ENCODE data around the gene GABRB2.
"Not testable (repeated sequence)": the region's sequence is repeated elsewhere in the genome, so short reads cannot be mapped to it uniquely, and the experiment has no call there.

The GABRB2 gene

GRCh38 chr5:161299053-161299452 is 247.5 kb downstream of the GABRB2 start:
- no peak for DNase-seq (ENCODE audit: low spot score)

- DNase-seq (ENCODE audit: low spot score), result not testable (repeated sequence)
Measured at GRCh38 chr5:161297388-161297787, 249.1 kb downstream of the GABRB2 start.

GRCh38 chr5:161295721-161296250 is 250.7 kb downstream of the GABRB2 start:
- DNase-seq (ENCODE audit: low spot score), result no peak

GRCh38 chr5:161288071-161288470 is 258.5 kb downstream of the GABRB2 start:
- DNase-seq (ENCODE audit: low spot score), result no peak

DNA sequence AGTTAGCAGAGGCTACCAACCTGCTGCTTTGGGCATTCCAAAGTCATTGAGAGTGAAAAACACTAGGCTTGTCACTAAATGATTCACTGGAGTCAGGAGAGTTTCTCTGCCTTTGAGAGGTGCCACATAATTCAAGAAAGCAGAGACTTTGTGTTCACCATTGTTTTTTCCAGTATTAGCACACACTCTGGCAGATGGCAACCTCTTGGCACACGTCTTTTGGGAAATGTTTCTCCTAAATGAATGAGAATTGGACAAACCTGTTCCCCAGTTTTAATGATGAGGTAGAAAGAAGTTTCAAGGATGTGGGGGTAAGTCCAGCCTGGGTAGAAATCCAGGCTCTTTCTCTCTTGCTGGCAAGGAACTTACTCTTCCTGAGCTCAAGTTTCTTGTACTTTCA is 259.1 kb downstream of the GABRB2 start:
- DNase-seq (ENCODE audit: low spot score), result no peak

GRCh38 chr5:161286066-161286655 is 260.4 kb downstream of the GABRB2 start:
- DNase-seq (ENCODE audit: low spot score), result no peak

- no peak for DNase-seq (ENCODE audit: low spot score)
Measured at GRCh38 chr5:161284445-161284844, 262.1 kb downstream of the GABRB2 start.

- DNase-seq (ENCODE audit: low spot score), result no peak
Measured at GRCh38 chr5:161283296-161283695, 263.2 kb downstream of the GABRB2 start.

GRCh38 chr5:161278739-161279660 is 267.5 kb downstream of the GABRB2 start:
- no peak for DNase-seq (ENCODE audit: low spot score)

DNA sequence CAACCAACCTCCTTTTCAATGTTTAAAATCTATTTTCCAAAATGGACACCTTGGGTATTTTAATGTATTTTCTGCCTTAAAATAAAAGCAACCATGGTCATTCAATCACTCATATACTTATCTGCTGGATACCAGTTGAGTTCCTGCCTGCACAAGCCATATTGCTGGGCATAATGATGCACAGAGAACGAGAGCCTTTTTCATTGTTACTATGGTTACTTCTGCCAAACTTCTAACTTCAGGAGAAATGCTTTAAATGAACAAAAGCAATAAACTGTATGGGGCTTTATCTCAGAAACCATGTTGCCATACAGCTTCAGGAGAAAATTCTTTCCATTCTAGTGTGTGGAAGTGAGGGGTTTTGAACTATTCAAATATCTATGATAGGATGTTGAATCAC is 269.5 kb downstream of the GABRB2 start:
- no peak for DNase-seq (ENCODE audit: low spot score)

DNA sequence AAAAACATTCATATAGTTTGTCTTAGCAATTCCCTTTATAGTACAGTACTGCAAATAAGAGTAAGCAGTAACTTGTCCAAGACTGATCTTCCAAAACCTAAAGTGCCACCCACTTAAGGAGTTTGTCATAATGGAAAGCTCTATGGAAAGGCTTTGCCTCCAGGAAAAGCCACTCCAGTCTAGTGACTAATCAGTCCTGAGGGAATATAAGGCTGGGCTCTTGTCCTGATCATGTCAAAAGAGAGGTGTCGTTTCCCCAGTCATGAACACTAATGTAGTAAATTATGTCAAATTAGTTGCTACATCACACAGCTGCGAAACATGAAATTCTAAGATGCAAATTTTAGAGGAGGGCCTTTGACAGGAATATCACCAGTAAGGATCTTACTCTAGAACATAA is 271.6 kb downstream of the GABRB2 start:
- DNase-seq (ENCODE audit: low spot score), result no peak

DNA sequence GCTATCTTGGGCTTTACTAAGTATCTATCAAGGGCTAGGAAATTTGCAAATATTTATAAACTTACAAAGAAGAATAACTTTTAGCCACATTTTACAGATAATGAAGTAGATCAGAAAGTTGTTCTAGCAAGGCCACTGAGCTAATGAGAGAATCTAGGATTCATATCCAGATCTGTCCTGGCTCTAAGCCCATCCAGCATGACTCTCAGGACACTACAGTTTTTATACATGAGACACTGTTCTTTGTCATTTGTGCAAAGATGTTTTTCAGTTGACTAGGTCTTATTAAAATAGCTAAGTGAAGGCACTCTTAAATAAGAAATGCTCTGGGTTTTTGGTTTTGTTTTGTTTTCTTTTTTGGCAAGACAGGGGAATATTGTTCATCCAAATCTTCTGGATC is 273.1 kb downstream of the GABRB2 start:
- DNase-seq (ENCODE audit: low spot score), result no peak

GRCh38 chr5:161271816-161272215 is 274.7 kb downstream of the GABRB2 start:
- no peak for DNase-seq (ENCODE audit: low spot score)

- DNase-seq (ENCODE audit: low spot score), result no peak
Measured at GRCh38 chr5:161269125-161269524, 277.4 kb downstream of the GABRB2 start.

- DNase-seq (ENCODE audit: low spot score), result no peak
Measured at GRCh38 chr5:161266954-161267353, 279.6 kb downstream of the GABRB2 start.

DNA sequence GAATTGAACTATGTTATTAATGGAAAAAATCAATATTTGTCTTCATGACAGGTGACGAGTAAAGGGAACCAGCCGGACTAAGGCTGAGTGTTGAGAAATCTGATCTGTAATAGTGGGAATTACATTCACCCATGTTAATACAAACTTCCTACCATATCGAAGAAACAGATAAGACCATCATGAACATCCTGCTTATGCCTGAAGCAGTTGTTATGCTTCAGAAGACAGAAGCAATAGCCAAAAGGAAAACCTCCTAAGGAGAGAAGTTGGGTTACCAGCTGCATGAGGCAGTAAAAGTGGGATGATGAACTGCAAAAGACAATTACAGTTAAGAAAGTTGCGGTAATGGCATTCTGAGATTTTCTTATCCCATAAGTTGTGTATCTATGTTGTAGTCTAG is 281.5 kb downstream of the GABRB2 start:
- no peak for DNase-seq (ENCODE audit: low spot score)

DNA sequence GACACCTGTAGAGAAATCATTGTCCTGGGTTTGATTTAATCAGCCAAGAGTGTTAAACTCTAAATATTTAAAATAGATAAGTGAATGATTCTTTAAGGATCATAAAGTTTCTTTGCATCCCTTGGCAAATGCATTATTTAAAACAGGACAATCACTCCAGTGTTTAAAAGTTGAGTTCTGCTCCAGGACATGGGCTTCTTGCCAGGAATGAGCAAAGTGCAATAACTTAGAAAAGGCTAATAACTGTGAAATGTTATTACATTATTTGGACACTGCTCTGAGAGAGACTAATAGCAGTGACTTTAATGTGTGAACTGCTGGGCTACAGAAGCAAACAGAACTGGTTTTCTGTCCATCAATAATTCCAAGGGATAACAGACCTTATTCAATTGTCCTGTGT is 283.3 kb downstream of the GABRB2 start:
- DNase-seq (ENCODE audit: low spot score), result no peak

- no peak for DNase-seq (ENCODE audit: low spot score)
Measured at GRCh38 chr5:161261668-161262323, 284.7 kb downstream of the GABRB2 start.

DNA sequence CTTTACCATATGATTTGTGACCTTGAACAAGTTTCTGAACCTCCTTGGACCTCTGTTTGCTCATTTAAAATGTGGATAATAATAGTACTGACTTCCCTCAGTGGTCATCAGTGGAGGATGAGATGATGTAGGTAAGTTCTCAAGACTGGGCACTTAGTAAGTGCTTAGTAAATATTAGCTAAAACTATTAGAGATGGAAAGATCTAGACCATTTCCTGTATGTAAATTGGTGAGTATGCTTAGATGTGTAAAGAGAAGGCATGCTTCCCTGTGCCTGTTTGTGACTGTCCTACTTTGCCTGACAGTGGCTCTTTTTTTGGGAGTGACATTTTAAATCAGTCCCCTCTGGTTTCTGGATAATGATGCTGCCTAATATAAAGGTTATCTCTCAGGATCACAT is 288.1 kb downstream of the GABRB2 start:
- no peak for DNase-seq (ENCODE audit: low spot score)

- no peak for DNase-seq (ENCODE audit: low spot score)
Measured at GRCh38 chr5:161256957-161257356, 289.6 kb downstream of the GABRB2 start.

DNA sequence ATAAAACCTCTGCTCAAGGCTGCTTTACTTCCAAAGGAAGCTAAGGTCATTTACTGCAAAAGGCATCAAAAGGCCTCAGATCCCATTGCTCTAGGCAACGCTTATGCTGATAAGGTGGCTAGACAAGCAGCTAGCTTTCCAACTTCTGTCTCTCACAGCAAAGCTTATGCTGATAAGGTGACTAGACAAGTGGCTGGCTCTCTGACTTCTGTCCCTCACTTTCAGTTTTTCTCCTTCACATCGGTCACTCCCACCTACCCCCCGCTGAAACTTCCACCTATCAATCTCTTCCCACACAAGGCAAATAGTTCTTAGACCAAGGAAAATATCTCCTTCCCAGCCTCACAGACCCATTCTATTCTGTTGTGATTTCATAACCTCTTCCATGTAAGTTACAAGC is 293.6 kb downstream of the GABRB2 start:
- DNase-seq (ENCODE audit: low spot score), result not testable (repeated sequence)

- no peak for DNase-seq (ENCODE audit: low spot score)
Measured at GRCh38 chr5:161246749-161247148, 299.8 kb downstream of the GABRB2 start.

DNA sequence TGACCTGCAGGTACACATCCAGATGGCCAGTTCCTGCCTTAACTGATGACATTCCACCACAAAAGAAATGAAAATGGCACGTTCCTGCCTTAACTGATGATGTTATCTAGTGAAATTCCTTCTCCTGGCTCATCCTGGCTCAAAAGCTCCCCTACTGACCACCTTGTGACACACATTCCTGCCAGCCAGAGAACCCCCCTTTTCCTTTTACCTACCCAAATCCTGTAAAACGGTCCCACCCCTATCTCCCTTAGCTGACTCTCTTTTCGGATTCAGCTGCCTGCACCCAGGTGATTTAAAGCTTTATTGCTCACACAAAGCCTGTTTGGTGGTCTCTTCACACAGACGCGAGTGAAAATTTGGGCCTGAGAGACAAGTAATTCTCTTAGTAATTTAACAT is 300.7 kb downstream of the GABRB2 start:
- not testable (repeated sequence) for DNase-seq (ENCODE audit: low spot score)
